Astrocyte (in vitro differentiated cells and primary cell): ENCODE results near the gene PODXL.

ENCODE experiments used
- CTCF ChIP-seq: IDR thresholded peaks from 2 replicates; pipeline ENCODE4 v1.5.1; 2011; ENCODE audit warnings: low read depth, mild to moderate bottlenecking, inconsistent platforms, low read length, moderate library complexity; ENCODE audit not compliant: insufficient read depth
- EZH2 ChIP-seq: IDR thresholded peaks from 2 replicates; pipeline ENCODE4 v1.6.1; 2012; ENCODE audit warnings: mild to moderate bottlenecking, low read length, inconsistent platforms; ENCODE audit not compliant: insufficient read depth

- TF ChIP-seq CTCF (no peak), EZH2 (no peak)
These were observed 11.8 kb downstream of the PODXL start for GRCh38 chr7:131544449-131545301.
